ENCODE data around the gene LGR6.

LGR6 gene

GRCh38 chr1:202333861-202334260 lies 140.3 kb downstream of the LGR6 start:
- DNase-seq = no peak
- Histone ChIP-seq H3K27me3 (no peaks in the 10 kb centered on the region), H3K4me3 (ENCODE audit: low read depth, low read length) (no peak overlapping the region), H3K36me3 (peaks cover 66% of the 10 kb centered on the region), H3K4me1 (no peaks in the 10 kb centered on the region), H3K9me3 (no peaks in the 10 kb centered on the region)
- TF ChIP-seq CTCF (IDR thresholded peaks at IDR 0.05; ENCODE audit: low read depth, low read length) = no peak

- peak; percentile 81 for TF ChIP-seq CTCF (IDR thresholded peaks at IDR 0.05; ENCODE audit: low read depth, low read length)
- Histone ChIP-seq H3K36me3 (peaks cover 2% of the 10 kb centered on the region; the same call in 1 of the 2 replicates), H3K4me1 (no peaks in the 10 kb centered on the region), H3K9me3 (no peaks in the 10 kb centered on the region), H3K27me3 (no peaks in the 10 kb centered on the region), H3K4me3 (ENCODE audit: low read depth, low read length) (no peak overlapping the region)
- DNase-seq = peak; percentile 16
These were observed 150.2 kb downstream of the LGR6 start for GRCh38 chr1:202343652-202344349.

- Histone ChIP-seq H3K27me3 (no peaks in the 10 kb centered on the region), H3K4me3 (ENCODE audit: low read depth, low read length) (peak overlapping the region; percentile 84), H3K36me3 (peaks cover 3% of the 10 kb centered on the region; the same call in 1 of the 2 replicates), H3K9me3 (no peaks in the 10 kb centered on the region), H3K4me1 (no peaks in the 10 kb centered on the region)
- TF ChIP-seq CTCF (IDR thresholded peaks at IDR 0.05; ENCODE audit: low read depth, low read length) = no peak
- no peak for DNase-seq
These were observed 154.5 kb downstream of the LGR6 start for GRCh38 chr1:202348005-202348508.

- TF ChIP-seq CTCF (IDR thresholded peaks at IDR 0.05; ENCODE audit: low read depth, low read length) = no peak
- H3K4me3 ChIP-seq (ENCODE audit: low read depth, low read length) = peak within 1 kb of the TSS; percentile 84
- H3K27me3 ChIP-seq = no peaks in the 10 kb centered on the region
- peaks cover 3% of the 10 kb centered on the region; the same call in 1 of the 2 replicates for H3K36me3 ChIP-seq
- DNase-seq = peak; percentile 98
- no peaks in the 10 kb centered on the region for H3K4me1 ChIP-seq
- no peaks in the 10 kb centered on the region for H3K9me3 ChIP-seq
These were observed 155.1 kb downstream of the LGR6 start, which contains the start of gene PPP1R12B for GRCh38 chr1:202348509-202349205. PPP1R12B (plus strand) TSS chr1:202348699; CDS start chr1:202348852, 153 bp downstream.

GRCh38 chr1:202349206-202349928 lies 155.8 kb downstream of the LGR6 start:
- no peak for DNase-seq
- Histone ChIP-seq H3K9me3 (no peaks in the 10 kb centered on the region), H3K36me3 (peaks cover 3% of the 10 kb centered on the region; the same call in 1 of the 2 replicates), H3K4me1 (no peaks in the 10 kb centered on the region), H3K27me3 (no peaks in the 10 kb centered on the region), H3K4me3 (ENCODE audit: low read depth, low read length) (peak overlapping the region; percentile 84)
- TF ChIP-seq CTCF (IDR thresholded peaks at IDR 0.05; ENCODE audit: low read depth, low read length) = no peak

Measured in BE2C (cell line).